Mucosa of descending colon (tissue), 3 donors: Measurements from ENCODE around the gene CTDNEP1. TPM values are rescaled to one million over a fixed set of nuclear protein-coding genes. Genes with fewer than 3 reads are reported as not detected.
A peak's percentile ranks its signal among the peaks of the same experiment; 100 is the strongest.
"Not testable (repeated sequence)": the region's sequence is repeated elsewhere in the genome, so short reads cannot be mapped to it uniquely, and the experiment has no call there.

ENCODE experiments used
- ATAC-seq: fragments of 200-7000 bp; cut with Tn5 transposase; one replicate; pipeline ENCODE4 v1.9.1; 2020; ENCODE audit warnings: mild to moderate bottlenecking, moderate library complexity
- DNase-seq, 3 donors: peaks; one replicate each; pipeline ENCODE4 v3.0.0-alpha.2; 2020
- H3K36me3 ChIP-seq: fragments of 200-600 bp; one replicate; pipeline ENCODE4 v1.8.0; 2021; ENCODE audit warnings: low read depth, mild to moderate bottlenecking
- H3K4me1 ChIP-seq: fragments of 200-600 bp; one replicate; pipeline ENCODE4 v1.8.0; 2021; ENCODE audit warnings: low read depth, mild to moderate bottlenecking
- H3K4me3 ChIP-seq: fragments of 200-600 bp; one replicate; pipeline ENCODE4 v1.8.0; 2021; ENCODE audit warnings: mild to moderate bottlenecking
- H3K9me3 ChIP-seq: fragments of 200-600 bp; one replicate; pipeline ENCODE4 v1.8.0; 2021; ENCODE audit warnings: mild to moderate bottlenecking
- CTCF ChIP-seq: fragments of 200-600 bp; IDR thresholded peaks from one replicate; pipeline ENCODE4 v1.8.0; 2022; ENCODE audit warnings: antibody characterized with exemption, mild to moderate bottlenecking
- intact Hi-C, 2 donors: fragments of 100-400 bp; cut with DNase I in 1 of 2; cut with micrococcal nuclease in 1 of 2; formaldehyde crosslinking; loops; one replicate each; pipeline versions ENCODE4 v1.11.0 to v1.11.1; 2022; cut with DNase I, micrococcal nuclease
- total RNA-seq, 3 donors: library from RNA; stranded (reverse); fragmentation: NEBNext Ultra II Directional in 2 of 3; extraction: Animal tissue kit (Norgen Biotek cat#: 25700) in 2 of 3; gene quantifications; one replicate each; pipeline versions ENCODE4 v1.2.1 to v1.2.4, GENCODE V29; 2021 to 2023
- donor health status: DM: no; HTN: no; CAD: no; lungs with moderate emphysema.
- donor health status: DM: no; HTN: no; CAD: no.
- donor health status: DM: no; HTN: yes; CAD: no.

The CTDNEP1 gene
- total RNA-seq, 3 donors from 2014 or later, result 117 to 123 (median 117) TPM

GRCh38 chr17:7249214-7249613 lies 2.3 kb downstream of the CTDNEP1 start:
- H3K9me3 ChIP-seq, result no peaks in the 10 kb centered on the region
- no peak for DNase-seq
- no peaks in the 10 kb centered on the region for H3K36me3 ChIP-seq
- intact Hi-C loops, result no loop called here
- no peak overlapping the region for H3K4me3 ChIP-seq
- H3K4me1 ChIP-seq, result peaks cover 24% of the 10 kb centered on the region
- TF ChIP-seq CTCF, result no peak
- no peak for ATAC-seq

GRCh38 chr17:7248796-7249195 lies 2.7 kb downstream of the CTDNEP1 start:
- no peak for ATAC-seq
- Histone ChIP-seq H3K36me3 (no peaks in the 10 kb centered on the region), H3K4me1 (peaks cover 24% of the 10 kb centered on the region), H3K9me3 (no peaks in the 10 kb centered on the region), H3K4me3 (no peak overlapping the region)
- TF ChIP-seq CTCF, result no peak
- DNase-seq, result no peak
- intact Hi-C loops, result no loop called here

DNA sequence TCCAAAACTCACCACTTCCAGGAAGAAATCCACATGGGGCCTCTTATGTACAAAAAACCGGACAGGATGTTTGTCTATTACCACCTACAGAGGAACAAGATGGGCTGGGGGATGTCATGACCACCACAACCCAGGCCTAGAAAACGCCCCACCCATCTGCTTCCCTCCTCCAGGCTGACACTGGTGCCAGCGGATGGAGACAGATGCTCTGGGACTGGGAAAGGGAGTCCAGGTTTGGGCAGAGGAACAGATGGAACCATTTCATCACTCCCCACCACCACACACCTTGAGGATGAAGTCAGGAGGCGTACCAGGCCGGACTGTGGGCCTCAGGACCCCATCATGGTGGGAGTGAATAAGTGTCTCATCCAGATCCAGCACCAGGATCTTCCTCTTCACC lies 4.8 kb downstream of the CTDNEP1 start:
- intact Hi-C loops, result no loop called here
- H3K36me3 ChIP-seq, result no peaks in the 10 kb centered on the region

GRCh38 chr17:7243838-7244237 lies 7.7 kb downstream of the CTDNEP1 start:
- H3K4me3 ChIP-seq, H3K9me3 ChIP-seq, intact Hi-C loops, ATAC-seq, H3K36me3 ChIP-seq: not testable (repeated sequence)
- H3K4me1 ChIP-seq, result peaks cover 18% of the 10 kb centered on the region
- peak in 1 of 3 donors; percentile 54 for DNase-seq

More for the DNA sequence above, 4.8 kb downstream of the CTDNEP1 start:
- H3K4me1 ChIP-seq, result peaks cover 15% of the 10 kb centered on the region
- H3K9me3 ChIP-seq, result no peaks in the 10 kb centered on the region
- ATAC-seq (no peak), DNase-seq (peak in 1 of 3 donors; percentile 31)
- no peak overlapping the region for H3K4me3 ChIP-seq
- no peak for TF ChIP-seq CTCF

- Histone ChIP-seq H3K4me1 (peaks cover 18% of the 10 kb centered on the region), H3K9me3 (no peaks in the 10 kb centered on the region), H3K4me3 (no peak overlapping the region), H3K36me3 (peaks cover 3% of the 10 kb centered on the region)
- intact Hi-C loops, result no loop called here
- no peak for TF ChIP-seq CTCF
- ATAC-seq, result no peak
- DNase-seq, result no peak
Observed at GRCh38 chr17:7243453-7243729, 8.1 kb downstream of the CTDNEP1 start.

GRCh38 chr17:7242717-7243452 lies 8.6 kb downstream of the CTDNEP1 start:
- no peak for TF ChIP-seq CTCF
- peak; percentile 97 to 99 (median 97) for DNase-seq

More at GRCh38 chr17:7242717-7243452, 8.6 kb downstream of the CTDNEP1 start:
- Histone ChIP-seq H3K36me3 (peaks cover 3% of the 10 kb centered on the region), H3K9me3 (no peaks in the 10 kb centered on the region), H3K4me1 (peaks cover 18% of the 10 kb centered on the region), H3K4me3 (peak overlapping the region; percentile 70)
- ATAC-seq, result peak; percentile 64
- intact Hi-C loops, result no loop called here
